ENCODE data around the gene SNTA1.

- TF ChIP-seq CTCF (IDR thresholded peaks at IDR 0.05) (no peak), POLR2A (IDR thresholded peaks at IDR 0.05) (no peak)
Measured at GRCh38 chr20:33423141-33423834, 20.3 kb downstream of the SNTA1 start.

Data from esophagus squamous epithelium (tissue), 4 donors.